ENCODE measurements around the gene ARHGAP44.

DNA sequence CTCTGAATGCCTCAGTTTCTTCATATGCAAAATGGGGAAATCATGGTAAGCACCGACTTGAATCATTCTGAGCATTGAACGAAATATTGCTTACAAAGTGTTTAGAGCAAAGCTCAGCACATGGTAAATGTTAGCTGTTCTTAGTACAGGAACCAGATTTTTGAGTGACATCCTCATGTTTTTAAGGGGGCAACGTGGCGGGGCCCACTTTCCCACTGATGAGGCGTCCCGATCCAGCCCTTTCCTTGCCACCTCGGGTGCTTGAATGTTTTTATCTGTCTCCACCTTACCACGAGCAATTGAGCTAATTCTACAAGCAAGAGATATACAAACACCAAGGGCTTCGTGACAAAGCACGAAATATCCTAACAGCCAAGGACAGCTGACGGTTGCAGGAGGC, 178.7 kb downstream of the ARHGAP44 start:
- TF ChIP-seq, protein P1, sequence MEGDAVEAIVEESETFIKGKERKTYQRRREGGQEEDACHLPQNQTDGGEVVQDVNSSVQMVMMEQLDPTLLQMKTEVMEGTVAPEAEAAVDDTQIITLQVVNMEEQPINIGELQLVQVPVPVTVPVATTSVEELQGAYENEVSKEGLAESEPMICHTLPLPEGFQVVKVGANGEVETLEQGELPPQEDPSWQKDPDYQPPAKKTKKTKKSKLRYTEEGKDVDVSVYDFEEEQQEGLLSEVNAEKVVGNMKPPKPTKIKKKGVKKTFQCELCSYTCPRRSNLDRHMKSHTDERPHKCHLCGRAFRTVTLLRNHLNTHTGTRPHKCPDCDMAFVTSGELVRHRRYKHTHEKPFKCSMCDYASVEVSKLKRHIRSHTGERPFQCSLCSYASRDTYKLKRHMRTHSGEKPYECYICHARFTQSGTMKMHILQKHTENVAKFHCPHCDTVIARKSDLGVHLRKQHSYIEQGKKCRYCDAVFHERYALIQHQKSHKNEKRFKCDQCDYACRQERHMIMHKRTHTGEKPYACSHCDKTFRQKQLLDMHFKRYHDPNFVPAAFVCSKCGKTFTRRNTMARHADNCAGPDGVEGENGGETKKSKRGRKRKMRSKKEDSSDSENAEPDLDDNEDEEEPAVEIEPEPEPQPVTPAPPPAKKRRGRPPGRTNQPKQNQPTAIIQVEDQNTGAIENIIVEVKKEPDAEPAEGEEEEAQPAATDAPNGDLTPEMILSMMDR (IDR thresholded peaks at IDR 0.05; ENCODE audit: low read depth, low read length, missing input control): no peak
- no peak for TF ChIP-seq HNF4G (IDR thresholded peaks at IDR 0.05)
